Thoracic aorta (tissue), 2 donors: ENCODE measurements around the gene CHST11. TPM values are rescaled to one million over a fixed set of nuclear protein-coding genes. Genes with fewer than 3 reads are reported as not detected.
"Not testable (repeated sequence)": the region's sequence is repeated elsewhere in the genome, so short reads cannot be mapped to it uniquely, and the experiment has no call there.

ENCODE experiments used
- ATAC-seq: fragments of 150-250 bp; one replicate; pipeline ENCODE4 v1.8.0; 2017; ENCODE audit warnings: low read depth; ENCODE audit not compliant: insufficient number of reproducible peaks, low FRiP score
- DNase-seq: peaks from one replicate; pipeline ENCODE4 v3.0.0-alpha.2; 2020; ENCODE audit warnings: low spot score
- H3K27ac ChIP-seq, 2 donors: fragments of 200-600 bp; sonication (generic); 1 replicate in 1 of 2; 2 replicates in 1 of 2; pipeline ENCODE4 v1.5.1; 2016; ENCODE audit warnings: mild to moderate bottlenecking in 2 of 2, moderate library complexity in 2 of 2
- H3K27me3 ChIP-seq: fragments of 200-600 bp; sonication (generic); replicated peaks from 2 replicates; pipeline ENCODE4 v1.6.0; 2016; ENCODE audit warnings: mild to moderate bottlenecking; ENCODE audit not compliant: insufficient read depth
- H3K36me3 ChIP-seq: fragments of 200-600 bp; sonication (generic); one replicate; pipeline ENCODE4 v1.5.1; 2016
- H3K4me1 ChIP-seq, 2 donors: fragments of 200-600 bp; sonication (generic); 1 replicate in 1 of 2; 2 replicates in 1 of 2; pipeline versions ENCODE4 v1.5.1 to v1.6.0; 2016; ENCODE audit warnings: low read depth in 2 of 2, mild to moderate bottlenecking in 1 of 2; ENCODE audit not compliant: control insufficient read depth in 1 of 2
- H3K4me3 ChIP-seq: fragments of 200-600 bp; sonication (generic); 2 replicates; pipeline ENCODE4 v1.5.1; 2016; ENCODE audit warnings: mild to moderate bottlenecking
- H3K9me3 ChIP-seq: fragments of 200-600 bp; sonication (generic); 2 replicates; pipeline ENCODE4 v1.5.1; 2016
- CTCF ChIP-seq: fragments of 200-600 bp; sonication (generic); IDR thresholded peaks from one replicate; pipeline ENCODE4 v1.5.1; 2019; ENCODE audit warnings: antibody characterized with exemption
- total RNA-seq, 2 donors: library from RNA; depleted of rRNA; stranded (reverse); fragments of >200 nt; gene quantifications; one replicate each; pipeline versions ENCODE4 v1.1.0 to v1.2.3, GENCODE V29; 2016

The CHST11 gene
- total RNA-seq, 2 donors from 2014 or later = 41.9 to 79.3 TPM

GRCh38 chr12:104801427-104801826 lies 344.7 kb downstream of the CHST11 start:
- no peak for TF ChIP-seq CTCF
- DNase-seq = no peak
- no peak for ATAC-seq

GRCh38 chr12:104802208-104802607 lies 345.5 kb downstream of the CHST11 start:
- no peak for DNase-seq
- no peak for ATAC-seq
- H3K4me1 ChIP-seq = peaks cover 3 to 16% of the 10 kb centered on the region in 2 donors
- H3K36me3 ChIP-seq = no peaks in the 10 kb centered on the region
- no peaks in the 10 kb centered on the region for H3K9me3 ChIP-seq
- no peak overlapping the region for H3K4me3 ChIP-seq
- no peaks in the 10 kb centered on the region for H3K27me3 ChIP-seq
- TF ChIP-seq CTCF = no peak
- no peak overlapping the region for H3K27ac ChIP-seq

More at GRCh38 chr12:104801427-104801826, 344.7 kb downstream of the CHST11 start:
- Histone ChIP-seq H3K27me3 (no peaks in the 10 kb centered on the region), H3K4me3 (no peak overlapping the region), H3K4me1 (peaks cover 3 to 19% of the 10 kb centered on the region in 2 donors), H3K27ac (no peak overlapping the region), H3K36me3 (no peaks in the 10 kb centered on the region), H3K9me3 (no peaks in the 10 kb centered on the region)

- Histone ChIP-seq H3K36me3 (no peaks in the 10 kb centered on the region), H3K4me1 (peaks cover 3 to 13% of the 10 kb centered on the region in 2 donors), H3K27me3 (no peaks in the 10 kb centered on the region), H3K9me3 (no peaks in the 10 kb centered on the region), H3K27ac (no peak overlapping the region), H3K4me3 (no peak overlapping the region)
- DNase-seq (no peak), ATAC-seq (no peak)
- TF ChIP-seq CTCF = no peak
Observed at GRCh38 chr12:104805186-104805585, 348.4 kb downstream of the CHST11 start.

- H3K9me3 ChIP-seq, H3K36me3 ChIP-seq, DNase-seq, H3K27me3 ChIP-seq, H3K4me3 ChIP-seq, H3K27ac ChIP-seq, ATAC-seq: not testable (repeated sequence)
- H3K4me1 ChIP-seq = peaks cover 0 to 13% of the 10 kb centered on the region in 2 donors
Observed at GRCh38 chr12:104806194-104806593, 349.4 kb downstream of the CHST11 start.

GRCh38 chr12:104809251-104809650 lies 352.5 kb downstream of the CHST11 start:
- DNase-seq (no peak), ATAC-seq (no peak)
- no peak for TF ChIP-seq CTCF
- Histone ChIP-seq H3K4me1 (peaks cover 0 to 13% of the 10 kb centered on the region in 2 donors), H3K27ac (no peak overlapping the region), H3K27me3 (no peaks in the 10 kb centered on the region), H3K36me3 (no peaks in the 10 kb centered on the region), H3K9me3 (no peaks in the 10 kb centered on the region), H3K4me3 (no peak overlapping the region)

GRCh38 chr12:104809706-104810385 lies 353.1 kb downstream of the CHST11 start:
- TF ChIP-seq CTCF = no peak
- DNase-seq (no peak), ATAC-seq (no peak)
- Histone ChIP-seq H3K9me3 (no peaks in the 10 kb centered on the region), H3K4me1 (peaks cover 0 to 8% of the 10 kb centered on the region in 2 donors), H3K4me3 (no peak overlapping the region), H3K36me3 (no peaks in the 10 kb centered on the region), H3K27me3 (no peaks in the 10 kb centered on the region), H3K27ac (no peak overlapping the region)
